SKM-1 (cell line): Measurements from ENCODE around the gene CHCHD2.
"Not testable (repeated sequence)": the region's sequence is repeated elsewhere in the genome, so short reads cannot be mapped to it uniquely, and the experiment has no call there.

Source experiments
- DNase-seq: peaks from one replicate; lab custom pipeline; 2025; ENCODE audit not compliant: unreplicated experiment; lab: John Stamatoyannopoulos, UW

The CHCHD2 gene

DNA sequence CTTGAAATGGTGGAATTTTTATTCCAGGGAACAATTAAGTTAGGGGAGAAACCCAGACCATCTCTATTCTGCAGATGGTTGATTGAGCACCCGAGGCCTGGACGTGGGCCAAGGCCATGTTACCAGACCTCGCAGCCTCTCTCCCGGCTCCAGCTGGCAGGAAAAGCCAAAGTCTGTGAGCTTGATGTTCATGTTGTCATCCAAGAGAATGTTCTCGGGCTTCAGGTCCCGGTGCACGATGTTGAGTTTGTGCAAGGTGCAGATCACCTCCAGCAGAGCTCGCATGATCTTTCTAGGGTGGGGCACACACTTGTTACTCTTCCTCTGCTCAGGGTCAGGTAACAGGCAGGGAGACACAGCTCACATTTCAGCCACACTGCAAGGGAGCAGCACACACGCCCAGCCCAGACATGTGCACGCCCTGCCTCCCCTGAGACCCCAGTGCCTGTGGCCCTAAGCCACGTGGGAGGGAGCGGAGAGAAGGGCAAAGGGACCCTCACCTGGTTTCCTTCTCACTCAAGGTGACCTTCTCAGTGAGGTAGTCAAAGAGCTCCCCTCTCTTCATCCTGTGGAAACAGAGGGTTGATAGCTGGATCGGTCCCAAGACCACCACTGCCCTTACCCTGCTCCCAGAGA, 23.0 kb downstream of the CHCHD2 start:
- DNase-seq = no peak

DNA sequence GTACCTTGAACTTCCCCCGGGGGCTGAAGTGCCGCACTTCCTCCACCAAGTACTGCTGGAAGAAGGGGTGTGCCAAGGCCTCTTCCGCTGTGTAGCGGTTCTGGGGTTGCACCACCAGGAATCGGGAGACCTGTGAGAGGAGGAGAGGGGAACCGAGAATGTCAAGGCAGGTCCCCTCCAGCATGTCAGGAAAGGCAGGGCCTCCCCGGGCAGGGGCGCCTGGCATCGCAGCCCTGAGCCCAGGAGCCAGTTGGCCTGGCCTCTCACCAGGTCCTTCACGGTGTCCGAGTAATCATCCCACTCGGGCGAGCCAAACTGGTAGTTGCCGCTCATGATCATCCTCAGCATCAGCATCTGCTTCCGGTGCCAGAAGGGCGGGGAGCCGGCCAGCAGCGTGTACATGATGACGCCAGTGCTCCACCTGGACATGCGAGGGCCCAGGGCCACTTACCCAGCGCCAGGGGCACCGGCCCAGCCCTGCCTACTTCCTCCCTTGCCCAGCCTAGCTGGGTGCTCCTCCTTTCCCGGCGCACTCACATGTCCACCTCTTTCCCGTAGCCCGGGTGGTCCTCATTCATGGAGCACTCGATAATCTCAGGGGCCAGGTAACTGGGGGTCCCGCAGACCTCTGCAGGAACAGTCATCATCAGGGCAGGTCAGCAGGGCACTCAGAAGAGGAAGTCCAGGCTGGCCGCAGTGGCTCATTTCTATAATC, 24.5 kb downstream of the CHCHD2 start:
- no peak for DNase-seq

DNA sequence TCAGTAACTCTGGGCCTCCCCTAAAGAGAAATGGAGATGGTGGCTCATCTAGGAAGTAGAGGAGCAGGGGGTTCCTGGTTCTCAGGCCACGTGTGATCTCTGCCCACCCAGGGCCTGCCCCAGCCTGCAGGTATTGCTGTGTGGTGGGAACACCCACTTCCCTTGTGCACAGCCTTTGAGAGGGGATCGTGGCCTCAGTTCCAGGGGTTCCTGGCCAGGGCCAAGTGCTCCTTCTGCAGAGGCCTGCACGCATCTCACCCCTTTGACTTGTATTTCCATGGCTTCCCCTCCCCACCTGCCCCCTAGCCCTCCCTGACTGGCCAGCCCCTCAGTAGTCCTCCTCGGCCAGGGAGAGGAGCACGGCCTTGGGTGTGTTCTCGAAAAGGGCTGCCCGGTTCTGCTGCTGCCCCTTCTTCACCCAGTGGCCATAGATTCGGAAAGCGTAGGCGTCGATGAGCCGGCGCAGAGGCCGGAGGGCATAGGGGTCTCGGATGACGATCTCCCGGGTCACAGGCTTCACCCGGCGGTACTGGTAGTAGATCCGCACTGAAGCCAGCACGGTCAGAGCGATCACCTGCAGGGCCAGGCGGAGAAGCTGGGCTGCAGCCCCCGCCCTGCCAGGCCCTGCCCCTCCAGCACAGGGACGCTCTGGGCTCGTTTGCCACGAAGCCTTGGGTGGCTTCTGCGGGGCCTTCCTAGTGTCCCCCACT, 25.4 kb downstream of the CHCHD2 start:
- not testable (repeated sequence) for DNase-seq

DNA sequence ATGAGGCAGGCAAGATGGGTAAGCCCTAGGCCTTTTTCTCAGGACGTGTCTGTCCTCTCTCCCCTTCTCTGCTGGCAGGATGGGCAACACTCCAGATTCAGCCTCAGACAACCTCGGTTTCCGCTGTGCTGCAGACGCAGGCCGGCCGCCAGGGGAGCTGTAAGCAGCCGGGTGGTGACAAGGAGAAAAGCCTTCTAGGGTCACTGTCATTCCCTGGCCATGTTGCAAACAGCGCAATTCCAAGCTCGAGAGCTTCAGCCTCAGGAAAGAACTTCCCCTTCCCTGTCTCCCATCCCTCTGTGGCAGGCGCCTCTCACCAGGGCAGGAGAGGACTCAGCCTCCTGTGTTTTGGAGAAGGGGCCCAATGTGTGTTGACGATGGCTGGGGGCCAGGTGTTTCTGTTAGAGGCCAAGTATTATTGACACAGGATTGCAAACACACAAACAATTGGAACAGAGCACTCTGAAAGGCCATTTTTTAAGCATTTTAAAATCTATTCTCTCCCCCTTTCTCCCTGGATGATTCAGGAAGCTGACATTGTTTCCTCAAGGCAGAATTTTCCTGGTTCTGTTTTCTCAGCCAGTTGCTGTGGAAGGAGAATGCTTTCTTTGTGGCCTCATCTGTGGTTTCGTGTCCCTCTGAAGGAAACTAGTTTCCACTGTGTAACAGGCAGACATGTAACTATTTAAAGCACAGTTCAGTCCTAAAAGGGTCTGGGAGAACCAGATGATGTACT, 26.7 kb downstream of the CHCHD2 start:
- DNase-seq = no peak

DNA sequence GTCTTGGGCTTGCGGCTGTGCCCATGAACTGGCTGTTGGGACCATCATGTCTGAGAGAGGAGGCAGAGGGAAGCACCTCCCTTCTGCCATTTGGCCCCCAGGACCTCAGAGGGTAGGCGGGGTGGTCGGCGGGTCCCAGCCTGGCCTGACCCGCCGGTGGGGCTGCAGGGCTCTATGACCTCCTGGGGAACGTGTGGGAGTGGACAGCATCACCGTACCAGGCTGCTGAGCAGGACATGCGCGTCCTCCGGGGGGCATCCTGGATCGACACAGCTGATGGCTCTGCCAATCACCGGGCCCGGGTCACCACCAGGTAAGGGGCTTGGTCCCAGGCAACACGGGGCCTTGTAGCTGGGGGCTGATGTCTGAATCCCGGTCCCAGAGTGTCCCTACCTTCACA, 28.1 kb downstream of the CHCHD2 start:
- DNase-seq = no peak

DNA sequence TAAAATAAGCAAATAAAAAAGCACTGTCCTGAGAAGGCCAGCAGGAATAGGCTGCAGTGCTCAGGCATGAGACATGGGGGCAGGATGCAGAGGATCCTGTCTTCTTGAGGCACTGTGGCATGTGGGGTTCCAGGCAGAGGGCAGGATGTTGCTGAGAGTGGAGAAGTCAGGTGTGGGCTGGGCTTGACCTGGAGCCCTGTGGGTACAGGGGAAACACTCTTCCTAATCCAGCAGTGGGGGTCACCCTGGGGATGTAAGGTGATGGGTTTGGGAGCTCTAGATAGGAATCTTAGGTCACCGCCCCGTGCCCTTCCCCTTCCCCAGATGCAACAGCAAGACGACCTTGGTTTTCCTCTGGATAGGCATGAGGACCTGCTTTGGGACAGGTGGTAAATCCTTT, 28.6 kb downstream of the CHCHD2 start:
- DNase-seq = no peak

DNA sequence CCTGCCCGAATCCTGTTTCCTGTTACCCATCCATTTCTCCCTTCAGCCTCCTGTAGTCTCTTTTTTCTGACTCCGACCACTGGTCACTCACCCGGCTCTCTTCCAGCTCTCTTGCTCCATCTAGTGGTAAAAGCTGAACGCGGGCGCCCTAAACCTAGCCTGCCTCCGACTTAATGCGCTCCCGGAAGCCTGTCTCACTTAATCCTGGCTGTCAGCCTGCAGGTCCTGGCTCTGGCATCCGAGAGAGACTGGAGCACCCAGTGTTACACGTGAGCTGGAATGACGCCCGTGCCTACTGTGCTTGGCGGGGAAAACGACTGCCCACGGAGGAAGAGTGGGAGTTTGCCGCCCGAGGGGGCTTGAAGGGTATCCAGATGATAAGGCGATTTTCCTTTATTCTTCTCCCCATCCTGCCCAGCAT, 31.9 kb downstream of the CHCHD2 start:
- DNase-seq = peak; percentile 5

DNA sequence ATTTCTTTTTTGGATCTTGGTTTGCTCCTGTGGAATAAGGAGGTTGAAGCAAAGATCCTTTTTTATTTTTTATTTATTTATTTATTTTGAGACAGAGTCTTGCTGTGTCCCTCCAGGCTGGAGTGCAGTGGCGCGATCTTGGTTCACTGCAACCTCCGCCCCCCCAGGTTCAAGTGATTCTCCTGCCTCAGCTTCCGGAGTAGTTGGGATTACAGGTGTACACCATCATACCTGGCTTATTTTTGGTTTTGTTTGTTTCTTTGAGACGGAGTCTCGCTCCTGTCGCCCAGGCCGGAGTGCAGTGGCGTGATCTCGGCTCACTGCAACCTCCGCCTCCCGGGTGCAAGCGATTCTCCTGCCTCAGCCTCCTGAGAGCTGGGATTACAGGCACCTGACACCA, 39.9 kb downstream of the CHCHD2 start:
- DNase-seq = not testable (repeated sequence)

DNA sequence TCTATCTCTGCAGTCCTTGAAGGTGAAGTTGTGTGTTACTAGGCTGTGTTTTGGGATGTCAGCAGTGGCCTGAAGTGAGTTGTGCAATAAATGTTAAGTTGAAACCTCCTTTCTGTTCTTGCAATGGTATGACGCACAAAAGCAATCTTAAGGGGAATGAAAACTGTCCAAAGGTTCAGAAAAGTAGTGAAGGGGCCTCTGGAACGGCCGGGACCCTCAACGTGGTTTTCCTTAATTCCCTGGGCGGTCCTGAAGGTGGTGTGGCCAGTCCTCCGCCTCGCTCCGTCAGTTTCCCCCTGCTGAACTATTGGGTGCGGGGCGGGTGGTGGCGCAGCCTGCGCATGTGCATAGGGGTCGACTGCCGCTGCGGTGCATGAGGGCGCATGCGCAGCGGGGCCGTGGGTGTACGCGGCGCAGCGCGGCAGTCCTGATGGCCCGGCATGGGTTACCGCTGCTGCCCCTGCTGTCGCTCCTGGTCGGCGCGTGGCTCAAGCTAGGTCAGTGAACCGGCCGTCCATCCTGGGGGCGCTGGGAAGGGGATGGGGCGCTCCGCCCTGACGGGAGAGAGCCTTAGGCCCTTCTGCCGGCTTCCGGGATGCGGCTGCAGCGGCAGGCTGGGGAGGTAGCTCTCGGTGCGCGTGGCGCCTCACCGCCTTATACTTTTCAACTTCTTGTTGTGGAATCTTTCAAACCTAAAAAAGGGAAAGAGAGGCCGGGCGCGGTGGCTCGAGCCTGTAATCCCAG, 42.2 kb downstream of the CHCHD2 start, which contains the start of gene SUMF2:
SUMF2 (plus strand) TSS at position 405 of the 744 bp plus-strand sequence; CDS start at position 431, 26 bp downstream.
- peak; percentile 78 for DNase-seq

DNA sequence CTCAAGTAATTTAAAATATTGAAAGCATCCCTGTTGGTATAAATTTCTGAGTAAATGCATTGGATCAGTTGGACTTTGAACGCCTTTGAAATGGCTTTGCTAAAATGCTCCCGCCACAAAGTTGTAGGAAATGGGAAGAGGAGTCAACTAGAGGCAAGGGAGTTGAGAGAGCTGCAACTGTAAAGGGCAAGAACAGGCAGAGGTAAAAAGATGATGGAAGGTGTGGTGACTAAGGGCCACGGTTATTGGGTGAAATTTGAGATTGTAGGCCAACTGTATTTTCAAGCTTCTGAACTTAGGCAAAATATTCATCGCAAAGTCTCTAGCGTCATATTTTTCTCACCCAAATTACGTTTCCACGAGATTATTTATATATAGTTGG, 42.8 kb downstream of the CHCHD2 start:
- no peak for DNase-seq

DNA sequence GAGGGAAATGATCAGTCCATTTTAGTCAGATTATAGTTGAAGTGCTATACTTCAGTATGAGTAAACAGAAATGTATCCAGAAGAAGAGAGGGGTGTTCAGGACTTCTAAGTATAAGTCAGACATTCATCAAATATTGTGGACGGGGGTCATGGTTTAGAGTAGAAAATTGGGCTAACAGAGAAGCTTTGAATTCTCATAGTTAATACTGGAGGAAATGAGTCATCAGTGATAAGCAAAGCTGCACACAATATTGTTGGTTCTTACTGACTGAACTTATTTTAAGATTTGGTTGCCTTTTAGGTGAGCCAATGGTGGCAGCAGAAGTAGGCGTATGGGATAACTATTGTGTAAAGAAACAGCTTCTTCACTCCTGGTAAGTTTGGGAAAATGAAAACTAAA, 43.9 kb downstream of the CHCHD2 start:
- no peak for DNase-seq

DNA sequence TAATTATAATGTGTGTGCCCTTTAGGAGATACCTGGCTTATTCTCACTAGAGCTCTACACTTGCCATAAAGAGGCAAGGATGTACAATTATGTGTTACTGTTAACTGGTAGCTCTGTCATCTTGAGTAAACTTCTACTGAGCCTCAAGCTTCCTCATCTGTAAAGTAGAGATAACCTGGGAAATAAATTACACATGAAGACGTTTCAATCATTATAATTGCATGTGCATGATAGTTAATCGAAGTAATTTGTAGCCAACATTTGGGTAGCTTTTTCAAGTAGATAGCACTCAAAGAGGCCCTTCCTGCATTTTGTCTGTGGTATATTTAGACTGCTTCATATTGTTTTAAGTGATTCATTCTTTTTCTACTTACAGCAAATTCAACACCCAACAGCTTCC, 52.3 kb downstream of the CHCHD2 start:
- DNase-seq = no peak

DNA sequence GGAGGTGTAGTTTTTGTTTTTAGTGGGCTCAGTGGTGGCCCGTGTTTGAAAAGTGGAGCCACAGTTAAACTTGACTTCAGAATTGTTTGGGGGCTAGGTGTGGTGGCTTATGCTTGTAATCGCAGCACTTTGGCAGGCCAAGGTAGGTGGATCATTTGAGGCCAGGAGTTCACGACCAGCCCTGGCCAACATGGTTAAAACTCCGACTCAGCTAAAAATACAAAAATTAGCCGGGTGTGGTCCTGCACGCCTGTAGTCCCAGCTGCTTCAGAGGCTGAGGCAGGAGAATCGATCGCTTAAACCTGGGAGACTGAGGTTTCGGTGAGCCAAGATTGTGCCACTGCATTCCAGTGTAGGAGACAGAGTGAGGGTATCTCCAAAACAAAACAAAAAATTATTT, 52.9 kb downstream of the CHCHD2 start:
- DNase-seq = no peak
